Measurements from ENCODE around the gene C9orf72.

GRCh38 chr9:27497883-27498417, 75.3 kb downstream of the C9orf72 start:
- no peak for TF ChIP-seq POLR2AphosphoS5 (IDR thresholded peaks at IDR 0.05)
- no peak for TF ChIP-seq CTCF (IDR thresholded peaks at IDR 0.05)
